ENCODE results near the gene MBNL1. TPM values are rescaled to one million over a fixed set of nuclear protein-coding genes. Genes with fewer than 3 reads are reported as not detected.

The MBNL1 gene
- total RNA-seq, 2 donors from 2014 or later: 199 to 327 TPM

GRCh38 chr3:152291238-152291637, 22.5 kb downstream of the MBNL1 start:
- no peak for DNase-seq (ENCODE audit: low spot score)
- Histone ChIP-seq H3K27ac (peak overlapping the region; percentile 27 to 63), H3K9me3 (no peaks in the 10 kb centered on the region), H3K4me1 (peaks cover 0 to 87% of the 10 kb centered on the region in 2 donors), H3K4me3 (no peak overlapping the region), H3K27me3 (no peaks in the 10 kb centered on the region), H3K36me3 (no peaks in the 10 kb centered on the region)
- TF ChIP-seq CTCF (IDR thresholded peaks at IDR 0.05): no peak

- H3K27me3 ChIP-seq: no peaks in the 10 kb centered on the region
- H3K27ac ChIP-seq: peak overlapping the region; percentile 27 to 63
- no peaks in the 10 kb centered on the region for H3K36me3 ChIP-seq
- DNase-seq (ENCODE audit: low spot score): no peak
- H3K4me1 ChIP-seq: peaks cover 0 to 89% of the 10 kb centered on the region in 2 donors
- H3K9me3 ChIP-seq: no peaks in the 10 kb centered on the region
- no peak for TF ChIP-seq CTCF (IDR thresholded peaks at IDR 0.05)
- H3K4me3 ChIP-seq: no peak overlapping the region
These were observed 22.9 kb downstream of the MBNL1 start for GRCh38 chr3:152291649-152292066.

- H3K27me3 ChIP-seq: no peaks in the 10 kb centered on the region
- TF ChIP-seq CTCF (IDR thresholded peaks at IDR 0.05): no peak
- H3K9me3 ChIP-seq: no peaks in the 10 kb centered on the region
- peak overlapping the region; percentile 27 to 63 for H3K27ac ChIP-seq
- H3K36me3 ChIP-seq: no peaks in the 10 kb centered on the region
- no peak for DNase-seq (ENCODE audit: low spot score)
- no peak overlapping the region for H3K4me3 ChIP-seq
- peaks cover 0 to 90% of the 10 kb centered on the region in 2 donors for H3K4me1 ChIP-seq
These were observed 23.6 kb downstream of the MBNL1 start for GRCh38 chr3:152292366-152292765.

- no peak for TF ChIP-seq CTCF (IDR thresholded peaks at IDR 0.05)
- no peaks in the 10 kb centered on the region for H3K36me3 ChIP-seq
- DNase-seq (ENCODE audit: low spot score): no peak
- H3K4me3 ChIP-seq: no peak overlapping the region
- H3K27me3 ChIP-seq: no peaks in the 10 kb centered on the region
- H3K27ac ChIP-seq: peak overlapping the region in 1 of 2 donors; percentile 20
- no peaks in the 10 kb centered on the region for H3K9me3 ChIP-seq
- H3K4me1 ChIP-seq: peaks cover 0 to 91% of the 10 kb centered on the region in 2 donors
These were observed 24.7 kb downstream of the MBNL1 start for GRCh38 chr3:152293347-152294006.

- Histone ChIP-seq H3K27ac (peak overlapping the region in 1 of 2 donors; percentile 19), H3K4me3 (no peak overlapping the region), H3K9me3 (no peaks in the 10 kb centered on the region), H3K4me1 (peaks cover 0 to 93% of the 10 kb centered on the region in 2 donors), H3K36me3 (peaks cover 10% of the 10 kb centered on the region), H3K27me3 (no peaks in the 10 kb centered on the region)
- no peak for DNase-seq (ENCODE audit: low spot score)
- TF ChIP-seq CTCF (IDR thresholded peaks at IDR 0.05): no peak
These were observed 26.6 kb downstream of the MBNL1 start for GRCh38 chr3:152295344-152295743.

GRCh38 chr3:152295806-152296205, 27.1 kb downstream of the MBNL1 start:
- Histone ChIP-seq H3K36me3 (peaks cover 15% of the 10 kb centered on the region), H3K4me3 (no peak overlapping the region), H3K27ac (peak overlapping the region in 1 of 2 donors; percentile 19)

More at GRCh38 chr3:152295806-152296205, 27.1 kb downstream of the MBNL1 start:
- H3K27me3 ChIP-seq: no peaks in the 10 kb centered on the region
- no peak for TF ChIP-seq CTCF (IDR thresholded peaks at IDR 0.05)
- DNase-seq (ENCODE audit: low spot score): no peak
- H3K4me1 ChIP-seq: peaks cover 0 to 92% of the 10 kb centered on the region in 2 donors
- no peaks in the 10 kb centered on the region for H3K9me3 ChIP-seq

Measured in right atrium auricular region (tissue), 2 donors.